CD4-positive, alpha-beta T cell treated with Interleukin-15 for 1 hour (primary cell): ENCODE results near the gene ABI3BP.
"Not testable (repeated sequence)": the region's sequence is repeated elsewhere in the genome, so short reads cannot be mapped to it uniquely, and the experiment has no call there.

ENCODE experiments used
- DNase-seq: peaks from one replicate; pipeline ENCODE4 v3.0.0-alpha.2; 2020

The ABI3BP gene

GRCh38 chr3:100993309-100993708 is at the start of gene ABI3BP:
Gene ABI3BP (minus strand): TSS chr3:100993421. CDS start chr3:100993384, 37 bp downstream.
- no peak for DNase-seq

- DNase-seq: no peak
Observed at GRCh38 chr3:101039285-101039684, 46.1 kb upstream of the ABI3BP start.

- DNase-seq: no peak
Observed at GRCh38 chr3:101038880-101039279, 45.7 kb upstream of the ABI3BP start.

- DNase-seq: no peak
Observed at GRCh38 chr3:101038393-101038792, 45.2 kb upstream of the ABI3BP start.

GRCh38 chr3:101037613-101038012 is 44.4 kb upstream of the ABI3BP start:
- no peak for DNase-seq

GRCh38 chr3:101036676-101037075 is 43.5 kb upstream of the ABI3BP start:
- DNase-seq: no peak

- no peak for DNase-seq
Observed at GRCh38 chr3:101036213-101036618, 43.0 kb upstream of the ABI3BP start.

GRCh38 chr3:101027286-101027685 is 34.1 kb upstream of the ABI3BP start:
- DNase-seq: no peak

- DNase-seq: no peak
Observed at GRCh38 chr3:101026881-101027280, 33.7 kb upstream of the ABI3BP start.

GRCh38 chr3:101026244-101026643 is 33.0 kb upstream of the ABI3BP start:
- no peak for DNase-seq

GRCh38 chr3:101020351-101021015 is 27.3 kb upstream of the ABI3BP start:
- DNase-seq: no peak

- no peak for DNase-seq
Observed at GRCh38 chr3:101017017-101017416, 23.8 kb upstream of the ABI3BP start.

GRCh38 chr3:101012312-101012711 is 19.1 kb upstream of the ABI3BP start:
- DNase-seq: not testable (repeated sequence)

- DNase-seq: no peak
Observed at GRCh38 chr3:101011136-101011535, 17.9 kb upstream of the ABI3BP start.

GRCh38 chr3:101010296-101010695 is 17.1 kb upstream of the ABI3BP start:
- no peak for DNase-seq

GRCh38 chr3:101009386-101009785 is 16.2 kb upstream of the ABI3BP start:
- DNase-seq: no peak

GRCh38 chr3:100999160-100999559 is 5.9 kb upstream of the ABI3BP start:
- DNase-seq: no peak

- no peak for DNase-seq
Observed at GRCh38 chr3:100994809-100995208, 1.6 kb upstream of the ABI3BP start.

- no peak for DNase-seq
Observed at GRCh38 chr3:100994187-100994586, 966 bp upstream of the ABI3BP start.

GRCh38 chr3:100992231-100993012 is 799 bp downstream of the ABI3BP start:
- no peak for DNase-seq

GRCh38 chr3:100988080-100988479 is 5.1 kb downstream of the ABI3BP start:
- DNase-seq: no peak

- DNase-seq: no peak
Observed at GRCh38 chr3:100984308-100984707, 8.9 kb downstream of the ABI3BP start.

GRCh38 chr3:100982710-100983109 is 10.5 kb downstream of the ABI3BP start:
- DNase-seq: no peak

- DNase-seq: no peak
Observed at GRCh38 chr3:100981164-100981911, 11.9 kb downstream of the ABI3BP start.
